Astrocyte of the cerebellum (primary cell): ENCODE measurements around the gene TLE4.

Experiments used
- DNase-seq: peaks from one replicate; pipeline ENCODE4 v3.0.0-alpha.2; 2011; ENCODE audit warnings: low read depth
- H3K4me3 ChIP-seq: 2 replicates; pipeline ENCODE4 v1.5.1; 2011; ENCODE audit warnings: mild to moderate bottlenecking, low read depth, low read length, moderate library complexity
- in situ Hi-C: cut with HindIII; loops from 2 replicates; pipeline ENCODE4 v1.10.0; 2017; ENCODE audit warnings: low sequenced_read_pairs
- TF ChIP-seq, protein P1 (sequence below): IDR thresholded peaks from 2 replicates; pipeline ENCODE4 v1.5.1; 2012; ENCODE audit warnings: low read length, low read depth, moderate library complexity, mild to moderate bottlenecking; ENCODE audit errors: missing control alignments

TLE4 gene

DNA sequence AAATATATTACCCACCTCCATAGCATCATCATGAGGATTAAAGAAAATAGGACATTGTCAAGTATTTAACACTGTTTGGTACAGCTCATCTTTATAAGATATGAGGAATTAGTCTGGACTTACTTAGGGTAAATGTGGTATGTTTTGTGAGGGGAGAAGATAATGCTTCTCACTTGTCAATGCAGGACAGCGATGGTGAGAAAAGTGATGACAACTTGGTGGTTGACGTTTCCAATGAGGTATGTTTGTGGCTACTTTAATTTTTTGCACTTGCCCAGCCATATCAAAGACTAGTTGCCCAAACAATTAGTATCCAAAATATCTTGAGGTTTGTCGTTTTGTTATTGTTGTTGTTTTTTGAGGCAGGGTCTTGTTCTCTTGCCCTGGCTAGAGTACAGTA lies 133.9 kb downstream of the TLE4 start:
- H3K4me3 ChIP-seq = no peak overlapping the region
- TF ChIP-seq, protein P1, sequence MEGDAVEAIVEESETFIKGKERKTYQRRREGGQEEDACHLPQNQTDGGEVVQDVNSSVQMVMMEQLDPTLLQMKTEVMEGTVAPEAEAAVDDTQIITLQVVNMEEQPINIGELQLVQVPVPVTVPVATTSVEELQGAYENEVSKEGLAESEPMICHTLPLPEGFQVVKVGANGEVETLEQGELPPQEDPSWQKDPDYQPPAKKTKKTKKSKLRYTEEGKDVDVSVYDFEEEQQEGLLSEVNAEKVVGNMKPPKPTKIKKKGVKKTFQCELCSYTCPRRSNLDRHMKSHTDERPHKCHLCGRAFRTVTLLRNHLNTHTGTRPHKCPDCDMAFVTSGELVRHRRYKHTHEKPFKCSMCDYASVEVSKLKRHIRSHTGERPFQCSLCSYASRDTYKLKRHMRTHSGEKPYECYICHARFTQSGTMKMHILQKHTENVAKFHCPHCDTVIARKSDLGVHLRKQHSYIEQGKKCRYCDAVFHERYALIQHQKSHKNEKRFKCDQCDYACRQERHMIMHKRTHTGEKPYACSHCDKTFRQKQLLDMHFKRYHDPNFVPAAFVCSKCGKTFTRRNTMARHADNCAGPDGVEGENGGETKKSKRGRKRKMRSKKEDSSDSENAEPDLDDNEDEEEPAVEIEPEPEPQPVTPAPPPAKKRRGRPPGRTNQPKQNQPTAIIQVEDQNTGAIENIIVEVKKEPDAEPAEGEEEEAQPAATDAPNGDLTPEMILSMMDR = no peak
- DNase-seq = no peak
- in situ Hi-C loops = loop anchor here (25.0 kb wide), 1 partner anchor 568 kb away; no protein-coding TSS in a partner anchor

DNA sequence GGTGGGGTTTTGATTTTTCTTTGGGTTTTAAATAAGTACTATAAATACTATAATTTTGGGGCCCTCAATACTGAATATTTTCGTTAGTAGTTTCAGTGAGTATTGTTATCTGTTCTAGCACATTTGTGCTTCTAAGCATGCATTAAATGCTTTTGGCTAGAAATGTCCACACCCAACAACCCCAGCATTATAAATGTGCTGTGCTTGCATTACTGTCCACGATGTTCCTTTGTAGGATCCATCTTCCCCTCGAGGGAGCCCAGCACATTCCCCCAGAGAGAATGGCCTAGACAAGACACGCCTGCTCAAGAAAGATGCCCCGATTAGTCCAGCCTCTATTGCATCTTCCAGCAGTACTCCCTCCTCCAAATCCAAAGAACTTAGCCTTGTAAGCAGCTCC lies 134.7 kb downstream of the TLE4 start:
- H3K4me3 ChIP-seq = no peak overlapping the region
- DNase-seq = no peak
- in situ Hi-C loops = loop anchor here (25.0 kb wide), 1 partner anchor 569 kb away; no protein-coding TSS in a partner anchor
- TF ChIP-seq, protein P1 = no peak

- H3K4me3 ChIP-seq = no peak overlapping the region
- DNase-seq = no peak
- TF ChIP-seq, protein P1 = no peak
- in situ Hi-C loops = loop anchor here (25.0 kb wide), 1 partner anchor 570 kb away; no protein-coding TSS in a partner anchor
Measured at GRCh38 chr9:79707589-79707988, 135.8 kb downstream of the TLE4 start.

DNA sequence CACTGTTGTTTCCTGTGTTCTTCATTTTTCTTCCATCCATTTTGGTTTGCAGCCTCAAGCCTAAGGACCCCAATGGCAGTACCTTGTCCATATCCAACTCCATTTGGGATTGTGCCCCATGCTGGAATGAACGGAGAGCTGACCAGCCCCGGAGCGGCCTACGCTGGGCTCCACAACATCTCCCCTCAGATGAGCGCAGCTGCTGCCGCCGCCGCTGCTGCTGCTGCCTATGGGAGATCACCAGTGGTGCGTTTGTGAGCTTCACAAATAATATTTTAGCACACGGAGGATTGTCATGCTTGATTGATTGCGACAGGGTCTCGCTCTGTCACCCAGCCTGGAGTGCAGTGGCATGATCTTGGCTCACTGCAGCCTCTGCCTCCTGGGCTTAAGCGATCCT lies 136.8 kb downstream of the TLE4 start:
- H3K4me3 ChIP-seq = no peak overlapping the region
- DNase-seq = no peak
- TF ChIP-seq, protein P1 = no peak
- in situ Hi-C loops = loop anchor here (25.0 kb wide), 1 partner anchor 571 kb away; no protein-coding TSS in a partner anchor

GRCh38 chr9:79709743-79710674 lies 138.2 kb downstream of the TLE4 start:
- in situ Hi-C loops = loop anchor here (25.0 kb wide), 1 partner anchor 573 kb away; no protein-coding TSS in a partner anchor
- no peak overlapping the region for H3K4me3 ChIP-seq
- DNase-seq = no peak
- TF ChIP-seq, protein P1 = no peak

DNA sequence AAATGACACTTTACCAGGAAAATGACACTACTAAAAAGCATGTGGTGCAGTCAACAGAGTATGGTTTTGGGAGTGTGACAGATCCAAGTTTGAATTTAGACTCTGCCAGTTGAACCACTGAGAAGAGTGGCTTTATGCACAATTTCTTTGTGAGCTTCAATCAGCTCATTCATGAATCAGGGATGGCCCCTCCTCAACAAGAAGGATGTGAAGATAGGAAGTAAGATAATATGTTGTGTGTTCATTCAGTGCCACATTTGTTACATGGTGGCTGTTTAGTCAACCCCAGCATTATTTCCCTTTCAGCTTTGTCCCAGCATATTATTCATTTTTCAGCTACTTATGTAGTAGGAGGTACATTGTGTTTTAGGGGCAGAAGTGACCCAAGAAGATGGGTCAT lies 140.1 kb downstream of the TLE4 start:
- in situ Hi-C loops = loop anchor here (25.0 kb wide), 1 partner anchor 575 kb away; no protein-coding TSS in a partner anchor
- no peak for DNase-seq
- TF ChIP-seq, protein P1 = no peak
- no peak overlapping the region for H3K4me3 ChIP-seq
